ENCODE data around the gene MMP3.

The MMP3 gene

GRCh38 chr11:102791271-102792036 is 52.0 kb downstream of the MMP3 start:
- DNase-seq (ENCODE audit: low read depth): no peak

- no peak for DNase-seq (ENCODE audit: low read depth)
These were observed 54.9 kb downstream of the MMP3 start for GRCh38 chr11:102788334-102788995.

All from stromal cell of bone marrow (primary cell).